OCI-LY7 (cell line): ENCODE measurements around the gene FBP1. TPM values are rescaled to one million over a fixed set of nuclear protein-coding genes. Genes with fewer than 3 reads are reported as not detected.

Experiments
- BruUV-seq: library from RNA; stranded (reverse); fragments of 400-500 nt; replicated peaks from 2 replicates; lab custom pipeline; 2021; lab: Mats Ljungman, UMichigan
- CTCF ChIA-PET: fragments of 300-600 bp; sonication (Branson Sonifier 250); formaldehyde crosslinking; loops from one replicate; lab custom pipeline; 2022; ENCODE audit warnings: antibody characterized with exemption; ENCODE audit not compliant: unreplicated experiment; lab: Charles Lee
- POLR2A ChIA-PET: fragments of 300-600 bp; sonication (Branson Sonifier 250); formaldehyde crosslinking; loops from one replicate; lab custom pipeline; 2022; ENCODE audit warnings: antibody characterized with exemption; lab: Charles Lee
- DNase-seq: peaks from one replicate; pipeline ENCODE4 v3.0.0-alpha.2; 2015; ENCODE audit warnings: low spot score
- H2AFZ ChIP-seq: fragments of 200-600 bp; sonication (generic), shearing (Covaris generic); 2 replicates; pipeline ENCODE4 v1.6.1; 2014; ENCODE audit warnings: mild to moderate bottlenecking, antibody characterized with exemption, low read length, moderate library complexity
- H3K27ac ChIP-seq: fragments of 200-600 bp; sonication (generic); 2 replicates; pipeline ENCODE4 v1.5.1; 2014; ENCODE audit warnings: mixed run types, low read depth, mild to moderate bottlenecking, moderate library complexity, low read length, inconsistent platforms; ENCODE audit not compliant: poor library complexity, severe bottlenecking
- H3K36me3 ChIP-seq: fragments of 200-600 bp; sonication (generic); 2 replicates; pipeline ENCODE4 v1.6.1; 2014; ENCODE audit warnings: mild to moderate bottlenecking, antibody characterized with exemption, low read length, moderate library complexity, mixed read lengths; ENCODE audit not compliant: insufficient read depth
- H3K4me1 ChIP-seq: fragments of 200-600 bp; sonication (generic); 2 replicates; pipeline ENCODE4 v1.5.1; 2014; ENCODE audit warnings: mild to moderate bottlenecking, low read length; ENCODE audit not compliant: insufficient read depth, poor library complexity, severe bottlenecking
- H3K4me2 ChIP-seq: fragments of 200-600 bp; sonication (generic); 2 replicates; pipeline ENCODE4 v1.6.1; 2014; ENCODE audit warnings: mild to moderate bottlenecking, low read length
- H3K4me3 ChIP-seq: fragments of 200-600 bp; sonication (generic); 2 replicates; pipeline ENCODE4 v1.5.1; 2014; ENCODE audit warnings: mild to moderate bottlenecking, low read depth, low read length; ENCODE audit not compliant: poor library complexity, severe bottlenecking
- H3K79me2 ChIP-seq: fragments of 200-600 bp; sonication (generic); 2 replicates; pipeline ENCODE4 v1.6.1; 2016; ENCODE audit warnings: low read depth, mild to moderate bottlenecking, low read length, moderate library complexity, mixed read lengths; ENCODE audit not compliant: insufficient read depth
- H3K9me2 ChIP-seq: fragments of 200-600 bp; sonication (generic); 2 replicates; pipeline ENCODE4 v1.6.1; 2016; ENCODE audit warnings: mild to moderate bottlenecking, low read length, mixed read lengths; ENCODE audit not compliant: insufficient read depth
- H3K9me3 ChIP-seq: fragments of 200-600 bp; sonication (generic); 2 replicates; pipeline ENCODE4 v1.6.1; 2014; ENCODE audit warnings: mild to moderate bottlenecking, mixed run types, low read length, mixed read lengths
- H4K20me1 ChIP-seq: fragments of 200-600 bp; sonication (generic); 2 replicates; pipeline ENCODE4 v1.6.1; 2014; ENCODE audit warnings: mild to moderate bottlenecking, antibody characterized with exemption, low read length, moderate library complexity, mixed read lengths; ENCODE audit not compliant: insufficient read depth
- EZH2phosphoT487 ChIP-seq: fragments of 200-600 bp; sonication (generic); IDR thresholded peaks from 2 replicates; pipeline ENCODE4 v1.6.1; 2018; ENCODE audit warnings: low read depth, borderline replicate concordance, mild to moderate bottlenecking, mixed run types, antibody characterized with exemption, low read length, moderate library complexity, mixed read lengths
- intact Hi-C: fragments of 100-400 bp; cut with micrococcal nuclease; formaldehyde crosslinking; loops from one replicate; pipeline ENCODE4 v1.10.0; 2022; ENCODE audit not compliant: unreplicated experiment
- total RNA-seq, 2 experiments: library from RNA; depleted of rRNA in 1 of 2; stranded (reverse); fragments of >200 nt in 1 of 2; shearing (Covaris generic) in 1 of 2; gene quantifications; 2 replicates each; pipeline ENCODE4 v1.2.3, GENCODE V29; 2014 to 2022
- TF ChIP-seq, protein P1 (sequence below): fragments of 200-600 bp; sonication (generic); conservative IDR thresholded peaks from 2 replicates; pipeline ENCODE4 v1.5.1; 2014; ENCODE audit warnings: mild to moderate bottlenecking, antibody characterized with exemption, low read length, moderate library complexity, mixed read lengths

FBP1 gene
- total RNA-seq, 2 experiments from 2014 or later = 63.9 to 79.1 TPM

DNA sequence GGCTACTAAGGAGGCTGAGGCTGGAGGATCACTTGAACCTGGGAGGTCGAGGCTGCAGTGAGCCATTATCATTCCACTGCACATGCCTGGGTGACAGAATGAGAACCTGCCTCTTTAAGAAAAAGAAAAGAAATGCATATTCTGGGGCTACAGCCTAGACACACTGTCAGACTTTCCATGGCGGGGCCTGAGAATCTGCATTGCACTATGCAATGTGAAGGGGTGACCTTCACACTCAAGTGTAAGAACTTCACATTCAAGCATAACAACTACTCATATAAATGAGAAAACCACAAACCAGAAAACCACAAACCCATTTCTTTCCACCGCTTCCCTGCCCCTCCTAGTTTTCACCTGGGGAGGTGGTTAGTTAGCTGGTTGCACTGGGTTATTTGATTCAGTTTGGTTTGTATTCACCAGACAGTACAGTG is 27.7 kb downstream of the FBP1 start:
- POLR2A ChIA-PET = no interaction called here
- CTCF ChIA-PET = no interaction called here
- BruUV-seq = no TSS peak

DNA sequence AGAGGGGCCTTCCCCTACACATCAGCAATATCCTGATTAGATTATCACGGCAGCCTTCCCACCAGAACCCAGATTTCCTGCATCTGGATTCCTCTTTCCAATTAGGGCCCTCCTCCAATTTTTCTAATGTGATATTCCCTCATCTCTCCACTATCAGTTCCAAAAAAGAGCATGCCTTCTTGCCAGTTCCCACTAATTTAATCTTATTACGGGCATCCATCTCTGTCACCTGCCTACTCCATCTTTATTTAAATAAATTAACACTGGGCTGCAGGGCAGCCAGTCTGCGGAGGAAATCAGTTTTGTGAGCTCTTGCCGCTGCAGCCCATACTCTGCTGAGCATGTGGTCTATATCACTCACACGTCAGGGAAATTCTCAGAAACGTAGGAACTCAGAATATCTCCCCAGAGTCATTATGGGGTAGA is 29.1 kb downstream of the FBP1 start:
- Histone ChIP-seq H3K4me1 (peaks cover 50% of the 10 kb centered on the region), H4K20me1 (no peaks in the 10 kb centered on the region), H3K27ac (no peak overlapping the region), H3K4me3 (no peak overlapping the region), H3K9me2 (no peaks in the 10 kb centered on the region), H3K9me3 (no peaks in the 10 kb centered on the region), H3K4me2 (no peak overlapping the region), H2AFZ (peak overlapping the region; percentile 44; the same call in 1 of the 2 replicates), H3K79me2 (peaks cover 17% of the 10 kb centered on the region; the same call in 1 of the 2 replicates), H3K36me3 (no peaks in the 10 kb centered on the region)
- POLR2A ChIA-PET = no interaction called here
- no peak for DNase-seq
- CTCF ChIA-PET = no interaction called here
- BruUV-seq = no TSS peak
- intact Hi-C loops = no loop called here
- no peak for TF ChIP-seq EZH2phosphoT487
- TF ChIP-seq, protein P1, sequence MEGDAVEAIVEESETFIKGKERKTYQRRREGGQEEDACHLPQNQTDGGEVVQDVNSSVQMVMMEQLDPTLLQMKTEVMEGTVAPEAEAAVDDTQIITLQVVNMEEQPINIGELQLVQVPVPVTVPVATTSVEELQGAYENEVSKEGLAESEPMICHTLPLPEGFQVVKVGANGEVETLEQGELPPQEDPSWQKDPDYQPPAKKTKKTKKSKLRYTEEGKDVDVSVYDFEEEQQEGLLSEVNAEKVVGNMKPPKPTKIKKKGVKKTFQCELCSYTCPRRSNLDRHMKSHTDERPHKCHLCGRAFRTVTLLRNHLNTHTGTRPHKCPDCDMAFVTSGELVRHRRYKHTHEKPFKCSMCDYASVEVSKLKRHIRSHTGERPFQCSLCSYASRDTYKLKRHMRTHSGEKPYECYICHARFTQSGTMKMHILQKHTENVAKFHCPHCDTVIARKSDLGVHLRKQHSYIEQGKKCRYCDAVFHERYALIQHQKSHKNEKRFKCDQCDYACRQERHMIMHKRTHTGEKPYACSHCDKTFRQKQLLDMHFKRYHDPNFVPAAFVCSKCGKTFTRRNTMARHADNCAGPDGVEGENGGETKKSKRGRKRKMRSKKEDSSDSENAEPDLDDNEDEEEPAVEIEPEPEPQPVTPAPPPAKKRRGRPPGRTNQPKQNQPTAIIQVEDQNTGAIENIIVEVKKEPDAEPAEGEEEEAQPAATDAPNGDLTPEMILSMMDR = no peak

More for the DNA sequence above, 27.7 kb downstream of the FBP1 start:
- Histone ChIP-seq H3K79me2 (peaks cover 2% of the 10 kb centered on the region; the same call in 1 of the 2 replicates), H3K36me3 (no peaks in the 10 kb centered on the region), H3K4me2 (peak overlapping the region; percentile 28), H3K9me2 (no peaks in the 10 kb centered on the region), H3K9me3 (no peaks in the 10 kb centered on the region), H3K4me3 (no peak overlapping the region), H4K20me1 (no peaks in the 10 kb centered on the region), H3K4me1 (peaks cover 46% of the 10 kb centered on the region), H3K27ac (no peak overlapping the region), H2AFZ (no peak overlapping the region; the same call in 1 of the 2 replicates)
- DNase-seq = peak; percentile 46
- intact Hi-C loops = no loop called here
- TF ChIP-seq, protein P1 = no peak
- no peak for TF ChIP-seq EZH2phosphoT487

DNA sequence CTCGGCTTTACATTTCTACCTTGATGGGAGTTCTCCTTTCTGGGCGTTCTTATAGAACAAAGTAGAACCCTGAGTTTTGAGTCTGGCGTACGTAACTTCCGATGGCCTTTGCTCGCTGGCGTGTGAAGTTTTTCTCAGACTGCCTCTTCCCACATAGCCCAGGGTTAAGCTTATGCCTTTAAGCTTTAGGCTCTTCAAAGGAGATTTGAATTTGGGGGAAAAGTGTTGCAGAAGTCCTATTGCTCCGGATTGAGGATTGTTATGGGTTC is 32.0 kb downstream of the FBP1 start:
- H4K20me1 ChIP-seq = no peaks in the 10 kb centered on the region
- CTCF ChIA-PET = no interaction called here
- DNase-seq = peak; percentile 81
- POLR2A ChIA-PET = interaction anchor here (0.7 to 1.6 kb wide), 3 partner anchors 10 to 94 kb away, joined by 3 read pairs; no protein-coding TSS in a partner anchor
- no peaks in the 10 kb centered on the region for H3K9me2 ChIP-seq
- H3K4me3 ChIP-seq = peak overlapping the region; percentile 75
- H3K36me3 ChIP-seq = peaks cover 5% of the 10 kb centered on the region; the same call in 1 of the 2 replicates
- H3K4me2 ChIP-seq = peak overlapping the region; percentile 81
- intact Hi-C loops = no loop called here
- H3K79me2 ChIP-seq = peaks cover 21% of the 10 kb centered on the region; the same call in 1 of the 2 replicates
- H2AFZ ChIP-seq = peak overlapping the region; percentile 58; the same call in 1 of the 2 replicates
- peak overlapping the region; percentile 93 for H3K27ac ChIP-seq
- no peak for TF ChIP-seq EZH2phosphoT487
- TF ChIP-seq, protein P1 = no peak
- H3K4me1 ChIP-seq = peaks cover 78% of the 10 kb centered on the region
- BruUV-seq = no TSS peak
- no peaks in the 10 kb centered on the region for H3K9me3 ChIP-seq
